Measurements from ENCODE around the gene TNRC6A.

The TNRC6A gene

DNA sequence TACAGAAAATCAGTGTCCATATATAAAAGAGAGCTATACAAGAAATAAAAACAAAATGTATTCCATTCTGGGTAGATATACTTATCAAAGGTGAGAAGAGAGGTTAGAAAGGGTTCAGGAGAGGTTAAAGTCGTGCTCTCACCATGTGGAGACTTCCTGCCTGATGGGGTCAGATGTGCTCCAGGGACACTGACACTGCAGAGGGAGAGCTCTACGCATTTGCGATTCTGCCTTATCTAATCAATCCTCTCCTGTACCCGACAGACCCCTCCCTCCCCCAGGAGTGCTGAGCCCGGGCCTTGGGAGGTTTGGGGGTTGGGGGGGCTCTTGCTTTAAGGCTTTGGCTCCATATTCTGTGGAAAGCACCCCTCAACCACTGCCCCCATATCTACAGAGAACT is 99.7 kb downstream of the TNRC6A start:
- TF ChIP-seq GATA2 (IDR thresholded peaks at IDR 0.05; ENCODE audit: low read depth, low read length) (no peak), GATA3 (IDR thresholded peaks at IDR 0.05; ENCODE audit: low read depth, low read length) (no peak)

- TF ChIP-seq GATA3 (IDR thresholded peaks at IDR 0.05; ENCODE audit: low read depth, low read length) (no peak), GATA2 (IDR thresholded peaks at IDR 0.05; ENCODE audit: low read depth, low read length) (no peak)
Observed at GRCh38 chr16:24833352-24833751, 103.9 kb downstream of the TNRC6A start.

- TF ChIP-seq GATA2 (IDR thresholded peaks at IDR 0.05; ENCODE audit: low read depth, low read length) (no peak), GATA3 (IDR thresholded peaks at IDR 0.05; ENCODE audit: low read depth, low read length) (no peak)
Observed at GRCh38 chr16:24834459-24835335, 105.2 kb downstream of the TNRC6A start.

- TF ChIP-seq GATA3 (IDR thresholded peaks at IDR 0.05; ENCODE audit: low read depth, low read length), result no peak
- no peak for TF ChIP-seq GATA2 (IDR thresholded peaks at IDR 0.05; ENCODE audit: low read depth, low read length)
Observed at GRCh38 chr16:24836836-24837235, 107.4 kb downstream of the TNRC6A start.

DNA sequence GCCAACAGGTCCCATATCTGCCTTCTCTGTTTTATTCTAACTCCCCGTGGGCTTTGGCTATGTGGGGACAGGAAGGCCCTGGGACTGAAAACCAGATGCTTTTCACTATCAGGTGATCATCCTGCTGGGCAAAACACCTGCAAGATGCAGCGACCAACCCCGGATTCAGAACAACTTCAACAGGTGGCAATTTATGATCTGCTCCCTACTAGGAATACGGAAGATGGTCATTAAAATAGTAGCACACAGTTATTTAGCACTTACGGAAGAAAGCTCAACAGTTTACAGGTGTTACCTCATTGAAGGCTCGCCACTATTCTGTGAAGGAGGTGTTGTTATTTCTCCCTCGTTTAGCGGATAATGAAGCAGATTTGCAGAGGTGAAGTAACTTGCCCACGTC is 108.5 kb downstream of the TNRC6A start:
- TF ChIP-seq GATA3 (IDR thresholded peaks at IDR 0.05; ENCODE audit: low read depth, low read length) (no peak), GATA2 (IDR thresholded peaks at IDR 0.05; ENCODE audit: low read depth, low read length) (no peak)

DNA sequence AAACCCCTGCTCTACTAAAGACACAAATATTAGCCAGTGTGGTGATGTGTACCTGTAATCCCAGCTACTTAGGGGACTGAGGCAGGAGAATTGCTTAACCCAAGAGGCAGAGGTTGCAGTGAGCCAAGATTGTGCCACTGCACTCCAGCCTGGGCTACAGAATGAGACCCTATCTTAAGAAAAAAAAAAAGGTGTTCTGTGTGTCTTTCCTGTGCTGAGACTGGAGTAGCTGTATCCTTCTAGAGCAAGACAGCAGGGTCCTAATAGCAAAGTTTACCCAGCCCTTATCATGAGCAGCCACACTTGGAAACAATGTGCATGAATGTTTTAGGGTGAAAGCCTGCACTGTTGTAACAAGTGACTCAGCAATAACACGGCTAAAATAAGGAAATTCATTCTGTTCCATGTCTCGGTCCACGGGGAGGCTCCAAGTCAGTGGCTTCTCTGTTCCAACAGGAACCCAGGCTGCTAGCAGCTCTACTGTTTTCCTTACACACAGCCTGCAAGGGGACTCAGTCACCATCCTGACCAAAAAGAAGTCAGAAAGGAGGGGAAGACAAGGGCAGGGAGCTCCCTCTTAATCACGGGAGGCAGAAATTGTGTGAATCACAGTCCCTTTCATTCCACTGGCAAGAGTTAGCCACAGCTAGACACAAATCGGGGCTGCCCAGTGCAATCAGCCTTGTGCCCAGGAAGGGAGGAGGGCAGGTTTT is 109.3 kb downstream of the TNRC6A start:
- no peak for TF ChIP-seq GATA3 (IDR thresholded peaks at IDR 0.05; ENCODE audit: low read depth, low read length)
- TF ChIP-seq GATA2 (IDR thresholded peaks at IDR 0.05; ENCODE audit: low read depth, low read length), result no peak

DNA sequence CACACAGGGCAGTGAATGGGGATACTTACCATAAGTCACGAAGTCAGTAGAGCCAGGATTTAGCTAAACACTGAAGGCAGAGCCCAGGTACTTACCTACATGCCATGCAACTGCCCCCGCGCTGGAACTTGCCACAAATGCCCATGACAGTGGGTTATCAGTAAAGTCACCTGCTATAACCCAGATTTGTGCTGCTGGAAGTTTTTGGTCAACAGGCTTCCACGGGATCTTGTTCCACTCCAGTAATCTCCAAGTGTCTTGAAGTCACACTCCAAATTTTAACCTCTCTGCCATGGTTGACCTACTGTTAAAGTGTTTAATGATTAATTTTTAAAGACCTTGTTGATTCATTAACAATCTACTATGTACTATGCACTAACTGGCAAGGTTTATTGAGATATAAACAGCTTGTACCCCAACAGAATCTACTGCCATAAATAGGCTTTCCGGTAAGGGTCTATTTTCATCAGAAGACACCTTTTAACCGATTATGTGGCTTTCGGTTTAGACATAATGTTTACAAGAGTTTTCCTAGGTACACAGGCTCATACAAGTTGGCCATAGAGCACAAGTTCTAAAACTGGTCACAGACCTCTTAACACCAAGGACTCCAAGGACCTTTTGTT is 110.0 kb downstream of the TNRC6A start:
- TF ChIP-seq GATA2 (IDR thresholded peaks at IDR 0.05; ENCODE audit: low read depth, low read length), result no peak
- TF ChIP-seq GATA3 (IDR thresholded peaks at IDR 0.05; ENCODE audit: low read depth, low read length), result no peak

GRCh38 chr16:24841291-24841690 is 111.8 kb downstream of the TNRC6A start:
- TF ChIP-seq GATA3 (IDR thresholded peaks at IDR 0.05; ENCODE audit: low read depth, low read length), result no peak
- TF ChIP-seq GATA2 (IDR thresholded peaks at IDR 0.05; ENCODE audit: low read depth, low read length), result no peak

DNA sequence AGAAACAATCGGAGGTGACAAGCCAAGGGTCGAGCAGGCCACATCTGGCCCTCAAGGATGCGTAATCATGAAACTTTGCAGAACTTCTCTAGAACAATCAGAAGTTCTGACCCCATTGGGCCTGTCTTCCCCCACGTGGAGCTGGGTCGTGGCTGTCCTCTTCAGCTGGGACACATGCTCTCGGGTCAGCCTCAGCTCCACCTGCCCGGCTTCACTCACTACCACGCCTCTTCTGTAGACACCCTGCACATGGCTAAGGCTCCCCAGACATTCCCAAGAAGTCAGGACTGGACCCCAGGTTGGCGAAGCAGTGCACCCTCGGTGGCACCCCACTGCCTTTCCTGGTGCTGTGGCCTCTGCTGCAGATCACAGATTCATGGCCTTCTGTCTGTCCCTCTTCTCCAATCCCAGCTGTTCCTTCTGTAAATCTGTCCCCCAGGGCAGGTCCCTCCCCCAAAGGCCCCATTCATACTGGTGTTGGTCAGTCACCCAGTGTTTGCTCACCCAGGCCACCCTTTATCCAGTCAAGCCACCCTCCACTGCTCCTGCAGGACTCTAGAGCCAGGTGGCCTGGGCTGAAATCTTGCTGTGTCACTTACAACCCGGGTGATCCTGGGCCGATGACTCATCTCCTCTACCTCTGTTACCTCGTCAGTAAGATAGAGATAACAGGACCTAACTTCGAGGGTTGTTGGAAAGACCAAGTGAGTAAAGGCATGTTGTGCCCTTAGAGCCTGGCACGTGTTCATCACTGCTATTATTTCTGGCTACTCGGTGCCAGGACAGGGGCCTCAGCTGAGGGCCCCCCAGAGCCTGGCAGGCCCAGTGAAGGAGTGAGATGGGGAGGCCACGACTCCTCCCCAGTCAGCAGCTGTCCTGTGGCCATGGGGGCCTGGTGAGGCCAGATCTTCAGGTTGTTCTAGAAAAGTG is 114.9 kb downstream of the TNRC6A start:
- TF ChIP-seq GATA3 (IDR thresholded peaks at IDR 0.05; ENCODE audit: low read depth, low read length), result no peak
- TF ChIP-seq GATA2 (IDR thresholded peaks at IDR 0.05; ENCODE audit: low read depth, low read length), result no peak

DNA sequence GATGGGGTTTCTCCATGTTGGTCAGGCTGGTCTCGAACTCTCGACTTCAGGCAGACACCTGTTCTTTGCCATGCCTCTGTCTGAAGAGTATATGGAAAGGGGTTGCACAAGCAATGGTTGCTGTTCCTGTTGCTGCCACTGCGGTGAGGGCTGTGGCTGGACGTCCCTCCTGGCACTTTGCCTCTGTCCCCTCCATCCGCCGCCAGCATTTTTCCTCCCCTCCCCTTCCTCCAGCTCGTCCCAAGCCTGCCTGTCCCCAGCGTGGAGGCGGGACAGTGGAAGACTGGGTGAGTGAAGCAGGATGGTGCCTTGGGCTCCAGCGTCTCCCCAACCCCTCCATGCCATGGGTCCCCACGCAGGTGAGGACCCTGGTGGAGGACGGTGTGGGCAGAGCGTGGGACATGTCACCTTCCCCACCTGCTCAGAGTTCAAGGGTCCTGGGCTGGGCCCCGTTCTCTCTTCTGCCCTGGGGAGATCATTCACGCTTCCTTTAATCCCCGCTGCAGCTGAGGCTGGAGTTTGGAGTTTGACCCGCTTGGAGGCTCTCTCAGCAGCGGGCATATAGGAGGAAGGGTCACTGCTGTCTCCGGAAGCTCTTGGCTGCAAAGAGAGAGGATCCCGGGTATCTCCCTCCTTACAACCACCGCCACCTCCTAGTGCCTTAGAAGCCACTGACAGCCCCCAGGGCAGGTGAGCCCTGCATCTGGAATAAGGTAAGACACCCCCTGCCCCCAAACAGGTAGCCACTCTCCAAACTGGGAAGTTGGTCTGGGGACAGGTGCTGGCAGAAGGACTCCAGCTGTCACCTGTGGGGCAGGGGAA is 116.5 kb downstream of the TNRC6A start, which contains the start of gene SLC5A11:
Gene SLC5A11 (plus strand): TSS at position 238 of the 822 bp plus-strand sequence. CDS start 12,681 bp downstream, outside the sequence.
- TF ChIP-seq GATA2 (IDR thresholded peaks at IDR 0.05; ENCODE audit: low read depth, low read length) (no peak), GATA3 (IDR thresholded peaks at IDR 0.05; ENCODE audit: low read depth, low read length) (no peak)

DNA sequence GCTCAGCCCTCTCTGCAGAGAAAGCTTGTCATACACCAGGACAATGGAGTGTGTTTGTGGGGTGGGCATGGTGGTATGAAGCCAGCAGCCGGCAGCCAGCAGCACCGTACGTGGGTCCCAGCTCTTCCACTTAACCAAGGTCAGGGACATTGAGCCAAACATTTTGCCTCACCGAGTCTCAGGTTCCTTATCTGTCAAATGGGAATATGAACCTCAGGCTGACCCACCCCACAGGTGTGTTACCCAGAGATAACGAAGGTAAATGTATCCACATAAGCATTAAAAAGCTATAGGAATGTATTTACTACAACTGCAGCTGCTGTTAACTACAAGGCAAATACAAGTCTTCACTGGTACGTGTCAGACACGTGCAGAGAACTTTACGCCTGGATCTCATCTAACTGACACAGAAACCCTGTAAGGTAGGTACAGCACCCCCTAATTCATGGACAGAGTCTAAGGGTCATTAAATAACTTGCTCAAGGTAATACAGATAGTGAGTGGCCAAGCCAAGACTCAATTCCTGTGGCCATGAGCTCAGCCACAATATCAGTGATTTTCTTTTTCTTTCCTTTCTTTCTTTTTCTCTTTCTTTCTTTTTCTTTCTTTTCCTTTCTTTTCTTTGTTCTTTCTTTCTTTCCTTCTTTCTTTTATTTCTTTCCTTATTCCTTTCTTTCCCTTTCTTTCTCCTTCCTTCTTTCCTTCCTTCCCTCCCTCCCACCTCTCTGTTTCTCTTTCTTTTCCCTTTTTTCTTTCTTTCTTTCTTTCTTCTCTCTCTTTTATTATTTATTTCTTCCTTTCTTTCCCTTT is 117.3 kb downstream of the TNRC6A start:
- no peak for TF ChIP-seq GATA3 (IDR thresholded peaks at IDR 0.05; ENCODE audit: low read depth, low read length)
- no peak for TF ChIP-seq GATA2 (IDR thresholded peaks at IDR 0.05; ENCODE audit: low read depth, low read length)

DNA sequence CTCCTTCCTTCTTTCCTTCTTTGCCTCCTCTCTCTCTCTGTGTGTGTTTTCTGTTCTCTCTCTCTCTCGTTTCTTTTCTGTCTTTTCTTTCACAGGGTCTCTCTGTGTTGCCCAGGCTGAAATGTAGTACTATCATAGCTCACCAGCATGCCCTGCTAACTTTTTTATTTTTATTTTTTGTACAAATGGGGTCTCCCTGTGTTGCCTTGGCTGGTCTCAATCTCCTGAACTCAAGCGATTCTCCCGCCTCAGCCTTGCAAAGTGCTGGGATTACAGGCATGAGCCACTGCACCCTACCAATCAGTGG is 117.9 kb downstream of the TNRC6A start:
- no peak for TF ChIP-seq GATA2 (IDR thresholded peaks at IDR 0.05; ENCODE audit: low read depth, low read length)
